ENCODE results near the gene NOPCHAP1. TPM values are rescaled to one million over a fixed set of nuclear protein-coding genes. Genes with fewer than 3 reads are reported as not detected.

Gene NOPCHAP1
- total and polyA plus RNA-seq, 2 of the 8 experiments (the other 6 are each of a cell fraction or from before 2014, with no cell fraction given), result 14.9 to 39.5 TPM

GRCh38 chr12:105025890-105026289, 39.8 kb downstream of the NOPCHAP1 start (continued):
- TF ChIP-seq CHD7 (IDR thresholded peaks at IDR 0.05; ENCODE audit: insufficient replicate concordance, low read length), result no peak
- TF ChIP-seq HDAC6 (IDR thresholded peaks at IDR 0.05; ENCODE audit: low read depth, low read length), result no peak
- TF ChIP-seq CTBP2 (IDR thresholded peaks at IDR 0.05; ENCODE audit: borderline replicate concordance, insufficient read depth, insufficient read length, low read length), result no peak
- TF ChIP-seq JUND (IDR thresholded peaks at IDR 0.05; ENCODE audit: low read length), result no peak
- no peak for TF ChIP-seq TAF1 (IDR thresholded peaks at IDR 0.05; ENCODE audit: low read depth, low read length)
- no peak for TF ChIP-seq SP4 (IDR thresholded peaks at IDR 0.05; ENCODE audit: low read length)
- no peak for TF ChIP-seq TCF12 (IDR thresholded peaks at IDR 0.05; ENCODE audit: low read depth, low read length)
- no peak for TF ChIP-seq YY1 (IDR thresholded peaks at IDR 0.05; ENCODE audit: low read depth, low read length)
- no peak for TF ChIP-seq SRF (IDR thresholded peaks at IDR 0.05; ENCODE audit: low read depth, low read length)
- TF ChIP-seq ASH2L (IDR thresholded peaks at IDR 0.05; ENCODE audit: low read length), result no peak
- no peak for TF ChIP-seq TEAD4 (IDR thresholded peaks at IDR 0.05; ENCODE audit: low read depth, low read length)
- no peak for TF ChIP-seq JUN (IDR thresholded peaks at IDR 0.05; ENCODE audit: low read depth, low read length)
- no peak for TF ChIP-seq MAFK (IDR thresholded peaks at IDR 0.05; ENCODE audit: low read depth, low read length)
- TF ChIP-seq PHF8 (conservative IDR thresholded peaks at IDR 0.05; ENCODE audit: low read depth, low read length), result no peak
